GM03348 (cell line): Measurements from ENCODE around the gene ZFYVE1.
"Not testable (repeated sequence)": the region's sequence is repeated elsewhere in the genome, so short reads cannot be mapped to it uniquely, and the experiment has no call there.

Experiments used
- DNase-seq: peaks from one replicate; pipeline ENCODE4 v3.0.0; 2012; ENCODE audit warnings: low spot score

The ZFYVE1 gene

GRCh38 chr14:73026845-73027542 lies at the start of gene ZFYVE1:
Gene ZFYVE1 (minus strand): TSS chr14:73027106. CDS start chr14:73024508, 2,598 bp downstream.
- DNase-seq, result peak; percentile 94

GRCh38 chr14:73069585-73069984 lies 42.7 kb upstream of the ZFYVE1 start:
- no peak for DNase-seq

- peak; percentile 53 for DNase-seq
Observed at GRCh38 chr14:73058922-73059673, 32.2 kb upstream of the ZFYVE1 start.

- peak; percentile 96 for DNase-seq
Observed at GRCh38 chr14:73058224-73058921, 31.5 kb upstream of the ZFYVE1 start, which contains the start of gene RBM25. Gene RBM25 (plus strand): TSS chr14:73058534. CDS start chr14:73071642, 13,108 bp downstream.

GRCh38 chr14:73057944-73058223 lies 31.0 kb upstream of the ZFYVE1 start:
- no peak for DNase-seq

GRCh38 chr14:73055251-73055650 lies 28.3 kb upstream of the ZFYVE1 start:
- DNase-seq, result no peak

GRCh38 chr14:73049428-73049827 lies 22.5 kb upstream of the ZFYVE1 start:
- DNase-seq, result no peak

- no peak for DNase-seq
Observed at GRCh38 chr14:73047808-73048207, 20.9 kb upstream of the ZFYVE1 start.

- not testable (repeated sequence) for DNase-seq
Observed at GRCh38 chr14:73036706-73037450, 10.0 kb upstream of the ZFYVE1 start.

- no peak for DNase-seq
Observed at GRCh38 chr14:73027984-73028383, 1.1 kb upstream of the ZFYVE1 start.

GRCh38 chr14:73027546-73027945 lies 640 bp upstream of the ZFYVE1 start:
- no peak for DNase-seq

- peak; percentile 73 for DNase-seq
Observed at GRCh38 chr14:73026243-73026844, 562 bp downstream of the ZFYVE1 start.

GRCh38 chr14:73025544-73025943 lies 1.4 kb downstream of the ZFYVE1 start:
- DNase-seq, result peak; percentile 12

GRCh38 chr14:73022051-73022450 lies 4.9 kb downstream of the ZFYVE1 start:
- no peak for DNase-seq

GRCh38 chr14:73016011-73016410 lies 10.9 kb downstream of the ZFYVE1 start:
- DNase-seq, result not testable (repeated sequence)

- not testable (repeated sequence) for DNase-seq
Observed at GRCh38 chr14:73015552-73015951, 11.4 kb downstream of the ZFYVE1 start.

GRCh38 chr14:73014105-73014504 lies 12.8 kb downstream of the ZFYVE1 start:
- peak; percentile 34 for DNase-seq

- DNase-seq, result not testable (repeated sequence)
Observed at GRCh38 chr14:73011189-73011588, 15.7 kb downstream of the ZFYVE1 start.

- no peak for DNase-seq
Observed at GRCh38 chr14:73008501-73008900, 18.4 kb downstream of the ZFYVE1 start.

- DNase-seq, result no peak
Observed at GRCh38 chr14:73007835-73008234, 19.1 kb downstream of the ZFYVE1 start.

- not testable (repeated sequence) for DNase-seq
Observed at GRCh38 chr14:73004641-73005040, 22.3 kb downstream of the ZFYVE1 start.

- DNase-seq, result no peak
Observed at GRCh38 chr14:73003681-73004080, 23.2 kb downstream of the ZFYVE1 start.
